WI38 (cell line): ENCODE results near the gene LBR.

Experiments used
- H3K4me3 ChIP-seq: 2 replicates; pipeline ENCODE4 v1.5.1; 2011; ENCODE audit warnings: low read depth, mild to moderate bottlenecking, control low read depth, low read length
- TF ChIP-seq, protein P1 (sequence below): IDR thresholded peaks from 2 replicates; pipeline ENCODE4 v1.5.1; 2012; ENCODE audit warnings: low read depth, mild to moderate bottlenecking, control low read depth, low read length

Gene LBR

DNA sequence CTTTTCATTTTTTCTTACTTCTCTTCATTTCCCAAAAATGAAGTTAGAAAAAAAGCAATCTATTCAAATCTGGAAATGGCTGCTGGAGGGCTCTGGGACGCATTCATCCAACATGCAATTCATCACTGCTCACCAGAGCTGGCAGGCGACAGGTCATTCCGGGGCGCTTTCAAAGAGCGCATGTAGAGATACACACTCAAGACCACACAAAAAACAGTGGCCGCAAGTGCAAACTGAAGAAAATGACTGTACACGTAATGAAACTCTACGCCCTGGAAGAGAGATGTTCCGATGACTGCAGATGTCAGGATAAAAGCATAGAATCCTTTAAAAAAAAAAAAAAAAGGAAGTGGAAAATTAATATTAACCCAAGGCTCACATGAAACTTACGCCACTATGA is 15.5 kb downstream of the LBR start:
- TF ChIP-seq, protein P1, sequence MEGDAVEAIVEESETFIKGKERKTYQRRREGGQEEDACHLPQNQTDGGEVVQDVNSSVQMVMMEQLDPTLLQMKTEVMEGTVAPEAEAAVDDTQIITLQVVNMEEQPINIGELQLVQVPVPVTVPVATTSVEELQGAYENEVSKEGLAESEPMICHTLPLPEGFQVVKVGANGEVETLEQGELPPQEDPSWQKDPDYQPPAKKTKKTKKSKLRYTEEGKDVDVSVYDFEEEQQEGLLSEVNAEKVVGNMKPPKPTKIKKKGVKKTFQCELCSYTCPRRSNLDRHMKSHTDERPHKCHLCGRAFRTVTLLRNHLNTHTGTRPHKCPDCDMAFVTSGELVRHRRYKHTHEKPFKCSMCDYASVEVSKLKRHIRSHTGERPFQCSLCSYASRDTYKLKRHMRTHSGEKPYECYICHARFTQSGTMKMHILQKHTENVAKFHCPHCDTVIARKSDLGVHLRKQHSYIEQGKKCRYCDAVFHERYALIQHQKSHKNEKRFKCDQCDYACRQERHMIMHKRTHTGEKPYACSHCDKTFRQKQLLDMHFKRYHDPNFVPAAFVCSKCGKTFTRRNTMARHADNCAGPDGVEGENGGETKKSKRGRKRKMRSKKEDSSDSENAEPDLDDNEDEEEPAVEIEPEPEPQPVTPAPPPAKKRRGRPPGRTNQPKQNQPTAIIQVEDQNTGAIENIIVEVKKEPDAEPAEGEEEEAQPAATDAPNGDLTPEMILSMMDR, result no peak

DNA sequence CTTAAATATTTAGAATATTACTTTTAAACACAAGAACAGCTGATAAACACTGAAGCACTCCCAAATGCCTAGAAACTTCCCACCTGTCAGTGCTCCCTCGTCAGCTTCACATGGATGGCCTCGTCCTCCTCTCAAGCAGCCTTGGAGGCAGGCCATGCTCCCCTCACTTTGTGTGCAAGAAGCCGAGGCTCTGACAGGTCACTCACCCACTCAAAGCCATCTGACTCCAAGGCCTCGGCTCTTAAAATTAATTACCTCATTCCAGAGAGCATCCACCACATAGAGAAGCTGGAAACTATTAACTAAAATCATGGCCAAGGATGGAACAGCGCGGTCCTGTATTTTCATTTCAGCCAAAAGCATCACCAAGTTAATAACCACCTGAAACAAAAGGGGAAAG is 17.8 kb downstream of the LBR start:
- no peak overlapping the region for H3K4me3 ChIP-seq
- TF ChIP-seq, protein P1, result no peak

More for the DNA sequence above, 15.5 kb downstream of the LBR start:
- H3K4me3 ChIP-seq, result no peak overlapping the region

DNA sequence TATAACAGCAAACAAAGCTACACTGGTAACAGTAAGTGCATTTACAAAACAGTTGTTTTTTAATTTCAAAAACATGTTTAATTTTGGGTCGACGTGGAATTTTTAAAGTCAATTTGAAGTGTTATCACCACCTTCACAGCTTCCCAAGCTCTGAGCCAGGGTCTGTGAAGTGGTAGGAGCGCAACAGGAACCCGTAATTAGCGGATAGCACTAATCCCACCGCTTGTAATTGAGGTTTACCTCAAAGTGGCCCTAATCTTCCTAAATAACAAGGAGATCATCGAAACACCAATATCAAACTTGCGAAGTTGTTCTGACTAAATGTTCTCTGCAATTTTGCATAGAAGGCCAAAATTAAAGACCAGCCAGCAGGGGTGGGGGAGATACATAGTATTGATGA is 18.8 kb downstream of the LBR start:
- TF ChIP-seq, protein P1, result no peak

DNA sequence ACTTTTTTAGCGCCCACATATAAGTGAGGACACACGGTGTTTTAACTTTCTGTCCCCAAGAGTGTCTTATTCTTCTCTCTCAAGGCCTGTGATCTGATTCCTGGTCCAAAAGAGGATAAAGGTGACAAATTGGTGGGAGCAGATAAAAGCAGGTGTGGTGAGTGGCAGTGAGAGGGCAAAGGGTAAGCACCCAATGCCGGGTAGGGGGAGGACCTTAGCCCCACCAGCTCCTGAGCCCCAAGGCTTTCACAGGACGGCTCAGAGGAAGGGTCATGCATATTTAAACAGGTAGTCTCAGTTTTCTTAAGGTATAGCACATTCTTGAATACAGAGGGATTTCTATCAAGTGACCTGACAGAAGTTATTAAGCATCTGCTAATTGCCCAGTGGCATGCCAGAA is 19.6 kb downstream of the LBR start:
- no peak overlapping the region for H3K4me3 ChIP-seq
- TF ChIP-seq, protein P1, result no peak

More for the DNA sequence above, 18.8 kb downstream of the LBR start:
- no peak overlapping the region for H3K4me3 ChIP-seq

DNA sequence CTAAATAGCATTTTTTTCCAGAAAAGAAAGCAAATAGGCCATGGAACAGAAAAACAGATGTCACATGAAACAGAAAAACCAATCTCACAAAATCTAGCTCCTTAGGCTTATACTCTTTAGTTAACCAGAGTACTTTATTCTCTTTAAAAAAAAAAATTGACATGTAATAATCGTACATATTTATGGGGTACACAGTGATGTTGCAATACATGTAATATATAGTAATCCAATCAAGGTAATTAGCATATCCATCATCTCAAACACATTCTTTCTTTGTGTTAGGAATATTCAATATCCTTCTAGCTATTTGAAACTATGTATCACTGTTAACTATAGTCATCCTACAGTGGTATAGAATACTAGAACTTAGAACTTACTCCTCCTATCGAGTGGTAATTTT is 20.1 kb downstream of the LBR start:
- no peak overlapping the region for H3K4me3 ChIP-seq
- TF ChIP-seq, protein P1, result no peak

DNA sequence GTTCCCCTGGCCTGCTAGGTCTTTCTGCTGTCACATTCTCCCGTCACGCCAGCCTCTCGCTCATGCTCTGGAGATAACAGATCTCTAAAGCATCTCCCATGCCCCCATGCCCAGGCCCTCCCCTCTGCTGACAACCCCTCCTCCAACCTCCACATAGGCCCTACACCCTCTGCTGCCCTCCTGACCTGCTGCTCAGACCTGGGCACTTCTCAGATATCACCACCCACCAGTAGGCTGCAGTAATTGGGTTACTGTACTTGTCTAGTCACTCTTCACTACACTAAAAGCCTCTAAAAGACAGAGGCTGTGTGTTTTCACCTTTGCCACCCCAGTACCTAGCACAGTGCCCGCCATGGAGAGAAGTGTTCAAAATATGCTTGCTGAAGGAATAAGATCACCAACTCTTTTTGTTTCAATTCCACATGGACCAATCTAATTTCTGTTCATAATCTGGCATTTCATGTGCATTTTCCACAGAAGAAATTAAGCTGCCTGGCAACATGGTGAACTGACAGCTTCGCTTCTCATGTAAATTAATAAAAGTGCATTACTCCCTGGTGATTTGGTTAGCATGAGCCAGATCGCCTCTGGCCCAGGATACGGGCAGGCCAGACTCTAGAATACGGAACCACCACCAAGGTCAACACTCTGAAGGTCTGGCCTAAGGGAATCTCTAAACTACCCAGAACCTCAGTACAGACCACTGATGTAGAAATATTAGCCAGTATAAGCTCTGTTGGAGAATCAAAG is 20.7 kb downstream of the LBR start:
- H3K4me3 ChIP-seq, result no peak overlapping the region
- TF ChIP-seq, protein P1, result no peak

DNA sequence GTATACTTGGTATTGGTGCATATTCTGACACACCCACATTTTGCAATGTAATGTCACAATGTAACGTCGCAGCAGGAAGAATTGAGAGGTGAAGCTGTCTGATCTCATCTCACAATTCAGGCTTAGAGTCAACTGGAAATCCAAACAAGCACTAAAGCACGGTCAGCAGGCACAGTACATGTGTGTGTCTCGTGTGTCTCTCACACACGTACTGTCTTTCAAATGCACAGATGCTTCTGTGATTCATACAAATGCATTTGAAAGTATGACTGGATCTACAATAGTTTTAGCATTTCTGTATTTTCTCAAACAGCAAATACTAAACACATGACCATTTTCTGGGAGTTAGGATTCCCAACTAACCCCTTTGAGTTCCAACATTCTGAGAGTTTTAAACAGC is 26.9 kb downstream of the LBR start:
- H3K4me3 ChIP-seq, result no peak overlapping the region
- TF ChIP-seq, protein P1, result no peak
